Aorta (tissue), 5 donors: Measurements from ENCODE around the gene PLEKHA8. TPM values are rescaled to one million over a fixed set of nuclear protein-coding genes. Genes with fewer than 3 reads are reported as not detected.
A peak's percentile ranks its signal among the peaks of the same experiment; 100 is the strongest.
"Not testable (repeated sequence)": the region's sequence is repeated elsewhere in the genome, so short reads cannot be mapped to it uniquely, and the experiment has no call there.

Experiments used
- ATAC-seq: fragments of 200-7000 bp; cut with Tn5 transposase; one replicate; pipeline ENCODE4 v1.9.1; 2022; ENCODE audit warnings: moderate library complexity; ENCODE audit not compliant: low FRiP score
- DNase-seq, 2 donors: peaks; one replicate each; pipeline ENCODE4 v3.0.0-alpha.2; 2020
- H3K27ac ChIP-seq, 2 donors: one replicate each; pipeline ENCODE4 v1.5.1; 2013; ENCODE audit warnings: low read length in 2 of 2, mild to moderate bottlenecking in 2 of 2, moderate library complexity in 2 of 2, control low read depth in 1 of 2, inconsistent platforms in 1 of 2, low read depth in 1 of 2
- H3K27me3 ChIP-seq, 2 donors: one replicate each; pipeline ENCODE4 v1.6.1; 2013; ENCODE audit warnings: control low read depth in 1 of 2, low read length in 1 of 2, mild to moderate bottlenecking in 1 of 2, moderate library complexity in 1 of 2; ENCODE audit not compliant: insufficient read depth in 2 of 2, control insufficient read depth in 1 of 2
- H3K36me3 ChIP-seq, 2 donors: one replicate each; pipeline ENCODE4 v1.6.1; 2013; ENCODE audit warnings: control low read depth in 1 of 2, low read length in 1 of 2, mild to moderate bottlenecking in 1 of 2; ENCODE audit not compliant: insufficient read depth in 2 of 2, control insufficient read depth in 1 of 2
- H3K4me1 ChIP-seq, 2 donors: one replicate each; pipeline ENCODE4 v1.6.1; 2013; ENCODE audit warnings: low read length in 2 of 2, control low read depth in 1 of 2, mild to moderate bottlenecking in 1 of 2, moderate library complexity in 1 of 2; ENCODE audit not compliant: insufficient read depth in 2 of 2, control insufficient read depth in 1 of 2
- H3K4me3 ChIP-seq, 2 donors: one replicate each; pipeline ENCODE4 v1.5.1; 2013; ENCODE audit warnings: low read length in 2 of 2, control low read depth in 1 of 2, mild to moderate bottlenecking in 1 of 2
- H3K9me3 ChIP-seq: one replicate; pipeline ENCODE4 v1.6.1; 2013; ENCODE audit warnings: mild to moderate bottlenecking, low read length; ENCODE audit not compliant: control insufficient read depth
- WGBS, 2 donors: extraction: QIAGEN DNeasy Blood & Tissue Kit; methylation state at CpG; one replicate each; pipeline ENCODE4 v1.1.7; 2013; 5-methylcytosine and 5-hydroxymethylcytosine counted together
- intact Hi-C, 2 donors: fragments of 100-400 bp; cut with DNase I; formaldehyde crosslinking; loops; one replicate each; pipeline versions ENCODE4 v1.14.2 to v1.15.0; 2022
- polyA plus RNA-seq, 2 donors: library from polyadenylated mRNA; stranded (reverse); fragments of 200-250 nt; gene quantifications; one replicate each; pipeline ENCODE4 v1.2.3, GENCODE V29; 2013
- total RNA-seq, 2 donors: library from RNA; stranded (reverse); fragmentation: NEBNext Ultra II Directional; extraction: Animal tissue kit (Norgen Biotek cat#: 25700); gene quantifications; one replicate each; pipeline ENCODE4 v1.2.1, GENCODE V29; 2021
- donor health status: healthy with polysubstance abuse.
- donor health status: Bipolar disorder and iron deficiency.
- donor health status: DM: no; HTN: no; CAD: no.
- donor health status: DM: no; HTN: no; CAD: no.
- donor health status: DM: yes; HTN: yes; CAD: no.

Gene PLEKHA8
- total and polyA plus RNA-seq, 4 donors, result 3.1 to 17.1 (median 9.5) TPM

DNA sequence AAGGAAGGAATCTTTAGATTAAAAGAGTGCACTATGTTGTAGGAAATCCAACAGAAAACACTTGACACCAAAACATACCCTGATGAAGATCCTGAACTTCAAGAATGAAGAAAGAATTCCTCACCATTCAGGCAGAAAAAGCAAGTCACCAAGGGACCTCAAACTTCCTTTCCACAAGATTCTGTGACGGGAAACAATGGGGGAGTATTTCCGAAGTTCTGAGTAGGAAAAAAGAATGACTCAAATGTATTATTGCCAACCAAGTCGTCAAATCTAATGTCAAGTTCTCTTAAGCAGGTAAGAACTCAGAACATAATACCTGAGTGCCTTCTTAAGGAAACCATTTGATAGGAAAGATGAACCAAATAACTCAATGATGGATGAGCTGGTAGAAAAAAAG lies 61.9 kb downstream of the PLEKHA8 start:
- H3K9me3 ChIP-seq, result no peaks in the 10 kb centered on the region
- peaks cover 0 to 2% of the 10 kb centered on the region in 2 donors for H3K36me3 ChIP-seq
- no peak overlapping the region for H3K4me3 ChIP-seq
- H3K27me3 ChIP-seq, result no peaks in the 10 kb centered on the region
- H3K27ac ChIP-seq, result no peak overlapping the region
- no peaks in the 10 kb centered on the region for H3K4me1 ChIP-seq
- intact Hi-C loops, result no loop called here
- WGBS, 2 donors, result 85 to 90% methylated on average over 3 of the region's 3 CpGs
- DNase-seq (no peak), ATAC-seq (no peak)

DNA sequence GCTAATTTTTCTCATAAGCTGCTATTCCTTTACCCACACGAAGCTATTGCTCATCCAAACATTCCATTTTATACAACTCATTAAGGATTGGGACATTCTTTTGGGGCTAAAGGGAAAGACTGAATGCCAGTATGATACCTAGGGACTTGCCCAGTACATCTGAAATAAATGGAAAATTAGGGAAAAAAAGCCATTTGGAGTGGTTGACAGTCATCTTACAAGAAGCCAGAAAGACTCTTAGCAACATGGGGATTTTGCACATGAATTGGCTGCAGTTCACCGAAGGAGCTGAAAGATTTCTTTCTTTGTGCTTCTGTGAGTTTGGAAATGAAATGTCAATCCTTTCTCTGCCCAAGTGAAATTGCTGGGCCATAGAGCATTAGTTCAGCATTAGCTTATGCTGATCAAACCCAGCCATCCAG lies 63.3 kb downstream of the PLEKHA8 start:
- Histone ChIP-seq H3K4me1 (no peaks in the 10 kb centered on the region), H3K27ac (no peak overlapping the region), H3K4me3 (no peak overlapping the region), H3K9me3 (no peaks in the 10 kb centered on the region), H3K27me3 (no peaks in the 10 kb centered on the region), H3K36me3 (no peaks in the 10 kb centered on the region)
- ATAC-seq, result peak; percentile 51
- DNase-seq, result no peak
- intact Hi-C loops, result no loop called here
- 22 to 33% methylated on average over 2 of the region's 2 CpGs for WGBS, 2 donors

DNA sequence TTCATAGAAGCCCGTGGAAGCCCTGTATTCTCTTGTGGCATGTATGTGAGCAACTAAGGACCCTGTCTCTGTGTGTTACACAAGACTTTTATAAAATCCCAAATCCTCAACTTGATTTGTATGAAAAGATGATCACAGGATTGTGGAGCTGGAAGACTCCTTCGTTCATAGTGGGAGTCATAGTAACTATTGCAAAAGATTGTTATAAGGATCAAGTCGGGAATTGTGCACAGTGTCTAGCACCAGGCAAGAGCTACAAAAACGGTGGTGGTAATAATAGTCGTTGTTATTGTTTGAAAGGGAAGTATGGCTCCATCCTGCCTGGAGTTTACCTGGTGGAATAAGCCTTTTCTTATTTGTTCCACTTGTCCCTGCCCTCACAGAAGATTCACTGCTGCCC lies 63.8 kb downstream of the PLEKHA8 start:
- 91 to 93% methylated on average over 5 of the region's 5 CpGs for WGBS, 2 donors
- DNase-seq, result no peak
- Histone ChIP-seq H3K36me3 (no peaks in the 10 kb centered on the region), H3K4me1 (no peaks in the 10 kb centered on the region), H3K4me3 (no peak overlapping the region), H3K9me3 (no peaks in the 10 kb centered on the region), H3K27ac (no peak overlapping the region), H3K27me3 (no peaks in the 10 kb centered on the region)
- peak; percentile 72 for ATAC-seq
- intact Hi-C loops, result no loop called here

DNA sequence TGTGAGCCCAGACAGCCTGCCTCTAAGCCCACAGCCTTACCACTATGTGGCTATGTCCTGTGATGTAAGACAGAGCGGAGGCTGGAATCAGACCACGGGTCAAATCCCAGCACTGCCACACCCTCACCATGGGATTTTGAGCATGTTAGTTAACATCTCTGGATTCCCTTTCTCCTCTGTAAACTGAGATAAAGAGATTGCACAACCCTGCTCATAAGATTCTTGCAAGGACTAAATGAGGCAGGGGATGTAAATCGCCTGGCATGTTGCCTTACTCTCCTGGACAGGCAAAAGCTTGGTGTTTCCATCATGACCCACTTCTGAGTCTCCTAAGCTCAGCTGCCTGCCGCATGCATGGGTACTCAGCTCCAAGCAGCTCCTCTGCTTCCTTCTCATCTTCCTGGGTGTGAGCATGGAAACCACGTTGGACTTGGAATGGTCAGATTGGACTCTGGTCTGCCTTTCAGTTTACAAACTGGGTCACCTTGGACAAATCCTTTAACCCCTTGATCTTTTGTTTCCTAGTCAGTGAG lies 65.3 kb downstream of the PLEKHA8 start:
- Histone ChIP-seq H3K4me1 (no peaks in the 10 kb centered on the region), H3K36me3 (no peaks in the 10 kb centered on the region), H3K4me3 (no peak overlapping the region), H3K9me3 (no peaks in the 10 kb centered on the region), H3K27ac (no peak overlapping the region), H3K27me3 (no peaks in the 10 kb centered on the region)
- intact Hi-C loops, result no loop called here
- DNase-seq (peak in 1 of 2 donors; percentile 59), ATAC-seq (peak; percentile 89)
- 89% methylated on average over 5 of the region's 5 CpGs for WGBS, 2 donors

DNA sequence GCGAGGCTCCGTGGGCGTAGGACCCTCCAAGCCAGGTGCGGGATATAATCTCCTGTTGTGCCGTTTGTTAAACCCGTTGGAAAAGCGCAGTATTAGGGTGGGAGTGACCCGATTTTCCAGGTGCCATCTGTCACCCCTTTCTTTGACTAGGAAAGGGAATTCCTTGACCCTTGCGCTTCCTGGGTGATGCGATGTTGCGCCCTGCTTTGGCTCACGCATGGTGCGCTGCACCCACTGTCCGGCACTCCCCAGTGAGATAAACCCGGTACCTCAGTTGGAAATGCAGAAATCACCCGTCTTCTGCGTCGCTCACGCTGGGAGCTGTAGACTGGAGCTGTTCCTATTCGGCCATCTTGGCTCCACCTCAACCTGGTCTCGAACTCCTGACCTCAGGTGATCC lies 70.4 kb downstream of the PLEKHA8 start:
- intact Hi-C loops, H3K4me3 ChIP-seq, H3K27me3 ChIP-seq, H3K27ac ChIP-seq, H3K36me3 ChIP-seq, DNase-seq, H3K4me1 ChIP-seq, H3K9me3 ChIP-seq, ATAC-seq: not testable (repeated sequence)
- WGBS, 2 donors, result 93 to 97% methylated on average over 21 of the region's 21 CpGs

DNA sequence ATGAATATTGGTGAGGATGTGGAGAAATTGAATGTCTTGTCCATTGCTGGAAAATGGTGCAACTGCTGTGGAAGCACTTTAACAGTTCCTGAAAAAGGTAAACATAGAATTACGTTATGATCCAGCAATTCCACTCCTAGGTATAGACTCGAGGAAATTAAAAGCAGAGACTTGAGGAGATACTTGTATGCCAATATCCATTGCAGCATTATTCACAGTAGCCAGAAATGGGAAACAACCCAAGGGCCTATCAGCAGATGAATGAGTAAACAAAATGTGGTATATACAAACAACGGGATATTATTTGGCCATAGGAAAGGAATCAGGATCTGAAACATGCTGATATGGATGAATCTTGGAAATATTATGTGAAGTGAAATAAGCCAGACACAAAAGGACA lies 74.1 kb downstream of the PLEKHA8 start:
- intact Hi-C loops, result no loop called here
- H3K4me1 ChIP-seq, result no peaks in the 10 kb centered on the region
- H3K27ac ChIP-seq, result no peak overlapping the region
- 91 to 92% methylated on average over 3 of the region's 3 CpGs for WGBS, 2 donors
- H3K36me3 ChIP-seq, result no peaks in the 10 kb centered on the region
- DNase-seq, result no peak
- no peaks in the 10 kb centered on the region for H3K9me3 ChIP-seq
- no peak for ATAC-seq
- no peaks in the 10 kb centered on the region for H3K27me3 ChIP-seq
- no peak overlapping the region for H3K4me3 ChIP-seq

DNA sequence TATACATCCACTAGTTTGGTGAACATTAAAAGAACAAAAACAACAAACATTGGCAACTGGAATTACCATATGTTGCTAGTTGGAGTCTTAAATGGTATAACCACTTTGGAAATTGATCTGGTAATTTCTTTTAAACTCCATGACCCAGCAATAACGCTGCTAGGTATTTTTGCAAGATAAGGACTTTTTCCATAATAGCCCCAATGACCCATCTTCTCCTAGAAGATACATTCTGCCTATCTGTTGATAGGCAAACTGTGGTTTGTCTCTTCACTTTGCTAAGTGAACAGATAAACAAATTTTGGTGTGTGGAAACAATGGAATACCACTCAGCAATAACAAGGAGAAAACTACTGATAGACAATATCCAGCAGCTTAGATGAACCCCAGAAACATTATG lies 75.9 kb downstream of the PLEKHA8 start:
- DNase-seq, result no peak
- WGBS, 2 donors, result 81 to 91% methylated on average over 1 of the region's 1 CpG
- no peaks in the 10 kb centered on the region for H3K9me3 ChIP-seq
- no peaks in the 10 kb centered on the region for H3K4me1 ChIP-seq
- no peaks in the 10 kb centered on the region for H3K27me3 ChIP-seq
- no peak for ATAC-seq
- H3K4me3 ChIP-seq, result no peak overlapping the region
- no peaks in the 10 kb centered on the region for H3K36me3 ChIP-seq
- no peak overlapping the region for H3K27ac ChIP-seq
- intact Hi-C loops, result no loop called here

DNA sequence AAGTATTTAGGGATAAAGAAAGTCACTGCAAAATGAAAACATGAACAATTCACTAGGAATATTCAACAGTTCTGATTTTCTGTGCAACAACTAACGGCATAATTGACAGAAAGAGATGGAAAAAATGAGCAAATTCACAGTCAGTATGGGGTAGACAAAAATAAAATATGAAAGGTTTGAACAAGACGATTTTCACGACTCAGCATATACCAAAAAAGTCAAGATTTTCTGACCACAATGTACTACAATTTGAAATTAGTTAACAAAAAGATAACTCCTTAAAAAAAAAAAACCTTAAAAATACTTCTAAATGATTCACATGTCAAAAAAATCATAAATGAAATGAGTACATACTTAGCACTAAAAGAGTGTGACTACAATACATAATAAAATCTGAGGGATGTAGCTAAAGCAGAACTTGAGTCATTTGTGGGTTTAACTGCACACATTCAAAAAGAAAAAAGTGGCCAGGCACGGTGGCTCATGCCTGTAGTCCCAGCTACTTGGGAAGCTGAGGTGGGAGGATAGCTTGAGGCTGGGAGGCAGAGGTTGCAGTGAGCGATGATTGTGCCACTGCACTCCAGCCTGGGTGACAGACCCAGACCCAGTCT lies 84.0 kb downstream of the PLEKHA8 start:
- Histone ChIP-seq H3K27me3 (no peaks in the 10 kb centered on the region), H3K9me3 (no peaks in the 10 kb centered on the region), H3K4me1 (no peaks in the 10 kb centered on the region), H3K36me3 (no peaks in the 10 kb centered on the region), H3K27ac (no peak overlapping the region), H3K4me3 (no peak overlapping the region)
- no peak for ATAC-seq
- 93 to 97% methylated on average over 5 of the region's 5 CpGs for WGBS, 2 donors
- no peak for DNase-seq
- intact Hi-C loops, result no loop called here

DNA sequence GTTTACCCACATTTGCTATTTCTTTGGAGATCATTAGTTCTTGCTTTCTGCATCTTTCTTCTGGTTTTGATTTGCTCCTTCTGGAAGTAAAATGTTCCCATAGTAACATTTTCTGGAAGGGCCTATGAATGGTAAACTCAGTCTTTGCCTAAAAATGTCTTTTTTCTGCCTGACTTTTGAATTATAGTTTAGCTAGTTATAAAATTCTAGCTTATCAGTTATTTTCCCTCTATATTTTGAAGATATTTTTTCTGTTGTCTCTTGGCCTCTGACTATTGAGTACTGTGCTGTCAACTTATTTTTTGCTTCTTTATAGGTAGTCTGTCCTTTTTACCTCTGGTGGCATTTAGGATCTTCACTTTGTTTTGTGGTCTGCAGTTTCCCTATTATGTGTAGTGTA lies 84.9 kb downstream of the PLEKHA8 start:
- H3K27ac ChIP-seq, result no peak overlapping the region
- intact Hi-C loops, result no loop called here
- H3K4me3 ChIP-seq, result no peak overlapping the region
- H3K4me1 ChIP-seq, result peaks cover 0 to 2% of the 10 kb centered on the region in 2 donors
- no peaks in the 10 kb centered on the region for H3K9me3 ChIP-seq
- H3K36me3 ChIP-seq, result no peaks in the 10 kb centered on the region
- H3K27me3 ChIP-seq, result no peaks in the 10 kb centered on the region
- DNase-seq (no peak), ATAC-seq (no peak)
